ENCODE measurements around the gene FAM174C.

DNA sequence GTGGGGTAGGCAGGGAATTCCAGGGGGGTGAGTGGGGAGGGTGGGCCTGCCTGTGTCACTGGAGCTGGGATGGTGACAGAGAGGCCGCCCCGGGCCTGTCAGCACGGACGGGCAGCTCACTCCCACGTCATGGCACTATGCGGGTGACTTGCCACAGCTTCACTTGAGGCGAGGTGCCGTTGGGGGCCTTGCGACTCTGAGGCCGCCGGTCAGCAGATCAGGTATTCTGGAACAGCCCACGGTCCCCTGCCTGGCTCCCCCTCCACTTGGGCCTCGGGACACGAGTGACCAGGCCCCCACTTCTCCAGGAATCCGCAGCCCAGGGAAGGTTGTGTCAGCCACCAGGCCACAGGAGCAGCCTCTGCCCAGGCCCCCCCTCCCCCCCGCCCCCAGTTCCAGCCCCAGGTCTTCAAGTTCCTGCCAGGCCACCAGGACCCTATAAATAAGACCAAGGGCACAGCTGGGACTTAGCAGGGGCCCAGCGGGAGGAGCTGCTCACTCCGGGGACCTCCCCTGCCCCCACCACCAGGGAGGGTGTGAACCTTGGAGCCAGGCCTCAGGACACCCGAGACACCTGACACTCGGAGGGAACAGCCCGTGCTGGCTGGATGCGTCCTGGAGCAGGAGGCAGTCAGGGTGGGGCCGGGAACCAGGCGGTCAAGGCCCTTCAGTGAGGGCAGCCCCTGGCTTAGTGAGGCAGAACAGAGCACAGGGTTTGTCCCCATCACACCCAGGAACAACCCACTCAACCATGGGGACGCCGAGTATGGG lies 29.7 kb upstream of the FAM174C start:
- no peak for TF ChIP-seq NFYB (IDR thresholded peaks at IDR 0.05; ENCODE audit: insufficient read depth, low read depth, low read length)
- no peak for TF ChIP-seq SUZ12 (IDR thresholded peaks at IDR 0.05; ENCODE audit: unreplicated experiment)

All from GM12878 (cell line).